Measurements from ENCODE around the gene AK1.

DNA sequence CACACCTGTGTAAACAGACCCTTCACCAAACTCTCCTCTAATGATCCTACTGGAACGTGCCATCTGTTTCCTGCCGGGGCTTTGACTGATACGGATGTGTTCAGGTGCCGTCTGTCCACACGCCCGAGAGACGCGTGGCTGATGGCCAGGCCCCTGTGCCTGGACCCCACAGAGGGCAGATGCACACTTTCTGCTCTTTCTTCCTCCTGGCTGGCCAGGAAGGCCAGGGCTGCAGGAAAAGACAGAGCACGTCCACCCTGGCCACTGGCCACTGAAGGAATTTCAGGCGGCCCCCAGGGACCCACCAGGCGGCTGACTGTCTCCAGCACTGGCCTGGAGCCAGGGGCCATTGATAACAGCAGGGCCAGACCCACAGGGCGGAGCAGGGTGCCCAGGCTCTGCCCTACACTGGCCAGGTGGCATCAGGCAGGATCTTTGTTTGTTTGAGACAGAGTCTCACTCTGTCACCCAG, 19.4 kb downstream of the AK1 start:
- TF ChIP-seq, protein P1, sequence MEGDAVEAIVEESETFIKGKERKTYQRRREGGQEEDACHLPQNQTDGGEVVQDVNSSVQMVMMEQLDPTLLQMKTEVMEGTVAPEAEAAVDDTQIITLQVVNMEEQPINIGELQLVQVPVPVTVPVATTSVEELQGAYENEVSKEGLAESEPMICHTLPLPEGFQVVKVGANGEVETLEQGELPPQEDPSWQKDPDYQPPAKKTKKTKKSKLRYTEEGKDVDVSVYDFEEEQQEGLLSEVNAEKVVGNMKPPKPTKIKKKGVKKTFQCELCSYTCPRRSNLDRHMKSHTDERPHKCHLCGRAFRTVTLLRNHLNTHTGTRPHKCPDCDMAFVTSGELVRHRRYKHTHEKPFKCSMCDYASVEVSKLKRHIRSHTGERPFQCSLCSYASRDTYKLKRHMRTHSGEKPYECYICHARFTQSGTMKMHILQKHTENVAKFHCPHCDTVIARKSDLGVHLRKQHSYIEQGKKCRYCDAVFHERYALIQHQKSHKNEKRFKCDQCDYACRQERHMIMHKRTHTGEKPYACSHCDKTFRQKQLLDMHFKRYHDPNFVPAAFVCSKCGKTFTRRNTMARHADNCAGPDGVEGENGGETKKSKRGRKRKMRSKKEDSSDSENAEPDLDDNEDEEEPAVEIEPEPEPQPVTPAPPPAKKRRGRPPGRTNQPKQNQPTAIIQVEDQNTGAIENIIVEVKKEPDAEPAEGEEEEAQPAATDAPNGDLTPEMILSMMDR (conservative IDR thresholded peaks at IDR 0.05): no peak
- no peak for TF ChIP-seq ZFX (IDR thresholded peaks at IDR 0.05)

All from C4-2B (cell line).